Panc1 (cell line): ENCODE results near the gene MDH1. TPM values are rescaled to one million over a fixed set of nuclear protein-coding genes. Genes with fewer than 3 reads are reported as not detected.

Source experiments
- ATAC-seq: fragments of 200-7000 bp; cut with Tn5 transposase; 2 replicates; pipeline ENCODE4 v1.9.1; 2020; ENCODE audit warnings: mild to moderate bottlenecking, moderate library complexity
- BruUV-seq: library from RNA; stranded (reverse); fragments of 400-500 nt; replicated peaks from 2 replicates; lab custom pipeline; 2021; lab: Mats Ljungman, UMichigan
- CTCF ChIA-PET: fragments of 300-600 bp; sonication (Branson Sonifier 250); formaldehyde crosslinking; loops from one replicate; lab custom pipeline; 2022; ENCODE audit warnings: antibody characterized with exemption; lab: Charles Lee
- POLR2A ChIA-PET: fragments of 300-600 bp; sonication (Branson Sonifier 250); formaldehyde crosslinking; loops from one replicate; lab custom pipeline; 2022; ENCODE audit warnings: antibody characterized with exemption; lab: Charles Lee
- DNase-seq: peaks from one replicate; pipeline ENCODE4 v3.0.0-alpha.2; 2010; ENCODE audit warnings: low read depth, low spot score
- H3K27ac ChIP-seq: 2 replicates; pipeline ENCODE4 v1.5.1; 2011; ENCODE audit warnings: mild to moderate bottlenecking, low read length, inconsistent platforms
- H3K27me3 ChIP-seq: fragments of 200-500 bp; sonication (Bioruptor generic); 2 replicates; pipeline ENCODE4 v1.6.0; 2014; ENCODE audit warnings: low read length, inconsistent platforms; ENCODE audit not compliant: control insufficient read depth, insufficient read depth
- H3K36me3 ChIP-seq: fragments of 200-500 bp; sonication (Bioruptor generic); 2 replicates; pipeline ENCODE4 v1.5.1; 2014; ENCODE audit warnings: inconsistent platforms, mild to moderate bottlenecking, low read length, moderate library complexity; ENCODE audit not compliant: control insufficient read depth, insufficient read depth
- H3K4me1 ChIP-seq: 2 replicates; pipeline ENCODE4 v1.5.1; 2011; ENCODE audit warnings: inconsistent platforms, mild to moderate bottlenecking, low read length, moderate library complexity; ENCODE audit not compliant: control insufficient read depth, insufficient read depth
- H3K4me3 ChIP-seq, 2 experiments: 2 replicates each; pipeline ENCODE4 v1.5.1; 2011 to 2012; ENCODE audit warnings: low read depth in 2 of 2, low read length in 2 of 2, mild to moderate bottlenecking in 2 of 2, inconsistent platforms in 1 of 2, moderate library complexity in 1 of 2
- H3K9me3 ChIP-seq: fragments of 200-500 bp; sonication (Bioruptor generic); 2 replicates; pipeline ENCODE4 v1.5.1; 2014; ENCODE audit warnings: low read depth, mild to moderate bottlenecking, inconsistent platforms, low read length, moderate library complexity; ENCODE audit not compliant: control insufficient read depth, insufficient read depth
- CTCF ChIP-seq: fragments of 450-650 bp; IDR thresholded peaks from 2 replicates; pipeline ENCODE4 v1.5.1; 2017; ENCODE audit warnings: mild to moderate bottlenecking
- POLR2AphosphoS5 ChIP-seq: IDR thresholded peaks from 2 replicates; pipeline ENCODE4 v1.6.1; 2012; ENCODE audit warnings: mild to moderate bottlenecking, low read depth, low read length, moderate library complexity
- SIN3A ChIP-seq: IDR thresholded peaks from 2 replicates; pipeline ENCODE4 v1.6.1; 2012; ENCODE audit warnings: low read depth, mild to moderate bottlenecking, low read length, moderate library complexity, borderline replicate concordance; ENCODE audit not compliant: insufficient read depth
- TCF7L2 ChIP-seq: IDR thresholded peaks from 2 replicates; pipeline ENCODE4 v1.6.1; 2011; ENCODE audit warnings: mild to moderate bottlenecking, low read depth, low read length, inconsistent platforms
- in situ Hi-C: cut with HindIII; loops from 2 replicates; pipeline ENCODE4 v1.10.0; 2016; ENCODE audit warnings: low sequenced_read_pairs, low pct_unique_long_range_greater_than_20kb
- intact Hi-C: fragments of 100-400 bp; cut with micrococcal nuclease; formaldehyde crosslinking; loops from one replicate; pipeline ENCODE4 v1.10.0; 2022; ENCODE audit not compliant: unreplicated experiment
- total RNA-seq: library from RNA; stranded (reverse); gene quantifications from one replicate; pipeline ENCODE4 v1.2.1, GENCODE V29; 2021; ENCODE audit not compliant: unreplicated experiment
- TF ChIP-seq, protein P1 (sequence below), 2 experiments: IDR thresholded peaks; 2 replicates each; pipeline ENCODE4 v1.6.1; 2011 to 2012; ENCODE audit warnings: low read depth in 2 of 2, control low read depth in 1 of 2, low read length in 1 of 2, mild to moderate bottlenecking in 1 of 2, moderate library complexity in 1 of 2; ENCODE audit not compliant: insufficient read depth in 1 of 2

The MDH1 gene
- total RNA-seq, 1 experiment from 2014 or later, result 200 TPM

DNA sequence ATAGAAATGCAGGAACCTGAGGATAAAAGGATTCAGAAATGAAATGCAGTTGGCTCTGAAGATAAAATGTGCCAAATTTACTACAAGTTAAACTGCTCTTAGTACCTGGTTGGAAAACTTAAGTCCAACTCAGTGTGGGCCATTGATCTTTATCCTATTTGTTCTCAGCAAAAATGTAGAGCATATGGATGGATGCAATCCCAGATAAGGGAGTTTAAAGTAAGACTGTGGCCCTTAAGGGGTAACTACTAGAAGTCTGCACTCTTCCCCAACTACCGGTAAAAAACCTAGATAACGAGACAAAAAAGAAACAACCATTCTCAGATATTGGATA lies 63.9 kb downstream of the MDH1 start:
- H3K4me3 ChIP-seq, result no peak overlapping the region
- H3K27ac ChIP-seq, result no peak overlapping the region
- no peaks in the 10 kb centered on the region for H3K9me3 ChIP-seq
- H3K4me1 ChIP-seq, result no peaks in the 10 kb centered on the region
- in situ Hi-C loops, result no loop called here
- no TSS peak for BruUV-seq
- CTCF ChIA-PET, result no interaction called here
- POLR2A ChIA-PET, result no interaction called here
- ATAC-seq (no peak), DNase-seq (no peak)
- TF ChIP-seq, protein P1, sequence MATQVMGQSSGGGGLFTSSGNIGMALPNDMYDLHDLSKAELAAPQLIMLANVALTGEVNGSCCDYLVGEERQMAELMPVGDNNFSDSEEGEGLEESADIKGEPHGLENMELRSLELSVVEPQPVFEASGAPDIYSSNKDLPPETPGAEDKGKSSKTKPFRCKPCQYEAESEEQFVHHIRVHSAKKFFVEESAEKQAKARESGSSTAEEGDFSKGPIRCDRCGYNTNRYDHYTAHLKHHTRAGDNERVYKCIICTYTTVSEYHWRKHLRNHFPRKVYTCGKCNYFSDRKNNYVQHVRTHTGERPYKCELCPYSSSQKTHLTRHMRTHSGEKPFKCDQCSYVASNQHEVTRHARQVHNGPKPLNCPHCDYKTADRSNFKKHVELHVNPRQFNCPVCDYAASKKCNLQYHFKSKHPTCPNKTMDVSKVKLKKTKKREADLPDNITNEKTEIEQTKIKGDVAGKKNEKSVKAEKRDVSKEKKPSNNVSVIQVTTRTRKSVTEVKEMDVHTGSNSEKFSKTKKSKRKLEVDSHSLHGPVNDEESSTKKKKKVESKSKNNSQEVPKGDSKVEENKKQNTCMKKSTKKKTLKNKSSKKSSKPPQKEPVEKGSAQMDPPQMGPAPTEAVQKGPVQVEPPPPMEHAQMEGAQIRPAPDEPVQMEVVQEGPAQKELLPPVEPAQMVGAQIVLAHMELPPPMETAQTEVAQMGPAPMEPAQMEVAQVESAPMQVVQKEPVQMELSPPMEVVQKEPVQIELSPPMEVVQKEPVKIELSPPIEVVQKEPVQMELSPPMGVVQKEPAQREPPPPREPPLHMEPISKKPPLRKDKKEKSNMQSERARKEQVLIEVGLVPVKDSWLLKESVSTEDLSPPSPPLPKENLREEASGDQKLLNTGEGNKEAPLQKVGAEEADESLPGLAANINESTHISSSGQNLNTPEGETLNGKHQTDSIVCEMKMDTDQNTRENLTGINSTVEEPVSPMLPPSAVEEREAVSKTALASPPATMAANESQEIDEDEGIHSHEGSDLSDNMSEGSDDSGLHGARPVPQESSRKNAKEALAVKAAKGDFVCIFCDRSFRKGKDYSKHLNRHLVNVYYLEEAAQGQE (IDR thresholded peaks at IDR 0.05; ENCODE audit: insufficient read depth in 1 of 2, low read depth in 2 of 2, low read length in 1 of 2), result no peak
- TF ChIP-seq POLR2AphosphoS5 (no peak), SIN3A (no peak), TCF7L2 (no peak), CTCF (no peak)
- intact Hi-C loops, result no loop called here
- H3K36me3 ChIP-seq, result no peaks in the 10 kb centered on the region
- no peaks in the 10 kb centered on the region; the same call in 1 of the 2 replicates for H3K27me3 ChIP-seq

GRCh38 chr2:63654959-63655358 lies 66.2 kb downstream of the MDH1 start:
- Histone ChIP-seq H3K4me3 (no peak overlapping the region), H3K9me3 (no peaks in the 10 kb centered on the region), H3K4me1 (no peaks in the 10 kb centered on the region), H3K27ac (no peak overlapping the region), H3K27me3 (no peaks in the 10 kb centered on the region), H3K36me3 (no peaks in the 10 kb centered on the region)
- in situ Hi-C loops, result no loop called here
- intact Hi-C loops, result no loop called here
- ATAC-seq (no peak), DNase-seq (no peak)
- CTCF ChIA-PET, result interaction anchor here (0.7 kb wide), 1 partner anchor 290 kb away, joined by 3 read pairs; no protein-coding TSS in a partner anchor
- no TSS peak for BruUV-seq
- TF ChIP-seq TCF7L2, result no peak
- TF ChIP-seq SIN3A, result no peak
- TF ChIP-seq, protein P1 (IDR thresholded peaks at IDR 0.05; ENCODE audit: insufficient read depth in 1 of 2, low read depth in 2 of 2, low read length in 1 of 2), result no peak
- TF ChIP-seq POLR2AphosphoS5, result no peak
- TF ChIP-seq CTCF, result no peak
- POLR2A ChIA-PET, result no interaction called here

Other genes with a start within 250 kb of the MDH1 start
- 7.4 TPM for gene WDPCP, start 486 bp upstream of the MDH1 start, total RNA-seq